Neural cell (in vitro differentiated cells): ENCODE measurements around the gene GLT6D1. TPM values are rescaled to one million over a fixed set of nuclear protein-coding genes. Genes with fewer than 3 reads are reported as not detected.

Experiments
- H2AFZ ChIP-seq: fragments of 200-600, 300-800 bp; sonication (generic), shearing (Covaris generic); 2 replicates; pipeline ENCODE4 v1.6.0; 2014; ENCODE audit warnings: low read depth, mild to moderate bottlenecking, antibody characterized with exemption, low read length, moderate library complexity
- H3F3A ChIP-seq: fragments of 200-600 bp; shearing (Covaris generic); 2 replicates; pipeline ENCODE4 v1.6.1; 2016; ENCODE audit warnings: mild to moderate bottlenecking, moderate library complexity, mixed read lengths, antibody characterized with exemption, low read length; ENCODE audit not compliant: insufficient read depth, poor library complexity, severe bottlenecking
- H3K27ac ChIP-seq: fragments of 200-600, 300-800 bp; sonication (generic), shearing (Covaris generic); 2 replicates; pipeline ENCODE4 v1.5.1; 2014; ENCODE audit warnings: mild to moderate bottlenecking, low read length, moderate library complexity
- H3K27me3 ChIP-seq: fragments of 300-800, 200-600 bp; sonication (generic), shearing (Covaris generic); 2 replicates; pipeline ENCODE4 v1.6.0; 2014; ENCODE audit warnings: mild to moderate bottlenecking, low read depth, low read length, moderate library complexity; ENCODE audit not compliant: insufficient read depth
- H3K36me3 ChIP-seq: fragments of 300-800, 200-600 bp; sonication (generic), shearing (Covaris generic); 2 replicates; pipeline ENCODE4 v1.5.1; 2014; ENCODE audit warnings: mild to moderate bottlenecking, antibody characterized with exemption, low read length, moderate library complexity; ENCODE audit not compliant: insufficient read depth
- H3K4me2 ChIP-seq: fragments of 300-800, 200-600 bp; sonication (generic), shearing (Covaris generic); 2 replicates; pipeline ENCODE4 v1.6.0; 2014; ENCODE audit warnings: mild to moderate bottlenecking, low read length
- H3K4me3 ChIP-seq: fragments of 300-800, 200-600 bp; sonication (generic), shearing (Covaris generic); 2 replicates; pipeline ENCODE4 v1.5.1; 2014; ENCODE audit warnings: mild to moderate bottlenecking, low read length, moderate library complexity
- H3K79me2 ChIP-seq: fragments of 200-600 bp; shearing (Covaris generic); replicated peaks from 2 replicates; pipeline ENCODE4 v1.6.0; 2014; ENCODE audit warnings: mild to moderate bottlenecking, low read length, moderate library complexity; ENCODE audit not compliant: insufficient read depth
- H3K9ac ChIP-seq: fragments of 300-800, 200-600 bp; sonication (generic), shearing (Covaris generic); 2 replicates; pipeline ENCODE4 v1.6.1; 2016; ENCODE audit warnings: mild to moderate bottlenecking, low read length, mixed read lengths
- H3K9me2 ChIP-seq: fragments of 200-600 bp; shearing (Covaris generic); 2 replicates; pipeline ENCODE4 v1.6.1; 2016; ENCODE audit warnings: mild to moderate bottlenecking, low read length, mixed read lengths; ENCODE audit not compliant: insufficient read depth
- H3K9me3 ChIP-seq: fragments of 200-600, 300-800 bp; sonication (generic), shearing (Covaris generic); 2 replicates; pipeline ENCODE4 v1.6.1; 2016; ENCODE audit warnings: mild to moderate bottlenecking, mixed run types, low read length, moderate library complexity, mixed read lengths
- H4K20me1 ChIP-seq: fragments of 200-600 bp; shearing (Covaris generic); 2 replicates; pipeline ENCODE4 v1.6.1; 2016; ENCODE audit warnings: mild to moderate bottlenecking, mixed run types; ENCODE audit not compliant: insufficient read depth
- EP300 ChIP-seq: fragments of 450-650 bp; conservative IDR thresholded peaks from 2 replicates; pipeline ENCODE4 v1.6.1; 2014; ENCODE audit warnings: antibody characterized with exemption, mild to moderate bottlenecking, moderate library complexity; ENCODE audit not compliant: poor library complexity, severe bottlenecking
- EZH2 ChIP-seq: fragments of 200-600, 300-800 bp; shearing (Covaris generic), sonication (generic); IDR thresholded peaks from 2 replicates; pipeline ENCODE4 v1.6.1; 2014; ENCODE audit warnings: antibody characterized with exemption, low read length, borderline replicate concordance, mild to moderate bottlenecking; ENCODE audit not compliant: insufficient read depth, poor library complexity, severe bottlenecking
- MXI1 ChIP-seq: fragments of 450-650 bp; conservative IDR thresholded peaks from 2 replicates; pipeline ENCODE4 v1.6.1; 2014; ENCODE audit warnings: antibody characterized with exemption, mild to moderate bottlenecking; ENCODE audit not compliant: poor library complexity, severe bottlenecking
- POLR2AphosphoS5 ChIP-seq: IDR thresholded peaks from 2 replicates; pipeline ENCODE4 v1.6.1; 2012
- RAD21 ChIP-seq: fragments of 450-650 bp; conservative IDR thresholded peaks from 2 replicates; pipeline ENCODE4 v1.6.1; 2014; ENCODE audit warnings: antibody characterized with exemption, mild to moderate bottlenecking, moderate library complexity
- REST ChIP-seq: IDR thresholded peaks from 2 replicates; pipeline ENCODE4 v1.6.1; 2012; ENCODE audit warnings: borderline replicate concordance
- SMC3 ChIP-seq: fragments of 450-650 bp; conservative IDR thresholded peaks from 2 replicates; pipeline ENCODE4 v1.6.1; 2014; ENCODE audit warnings: antibody characterized with exemption, mild to moderate bottlenecking, moderate library complexity; ENCODE audit not compliant: poor library complexity
- TAF1 ChIP-seq: IDR thresholded peaks from 2 replicates; pipeline ENCODE4 v1.6.1; 2012; ENCODE audit warnings: low read depth
- polyA plus RNA-seq: library from polyadenylated mRNA; depleted of rRNA; stranded (reverse); fragments of >200 nt; gene quantifications from 2 replicates; pipeline ENCODE4 v1.2.3, GENCODE V29; 2014
- TF ChIP-seq, protein P1 (sequence below): fragments of 450-650 bp; IDR thresholded peaks from 2 replicates; pipeline ENCODE4 v1.5.1; 2014; ENCODE audit warnings: antibody characterized with exemption, mild to moderate bottlenecking, moderate library complexity; ENCODE audit not compliant: poor library complexity, severe bottlenecking

GLT6D1 gene
- polyA plus RNA-seq, 1 donor from 2014 or later: not detected

GRCh38 chr9:135596211-135596610 is 43.1 kb downstream of the GLT6D1 start:
- Histone ChIP-seq H4K20me1 (no peaks in the 10 kb centered on the region), H3K9me3 (peaks cover 2% of the 10 kb centered on the region), H3K4me3 (no peak overlapping the region), H3K9me2 (no peaks in the 10 kb centered on the region), H3F3A (no peaks in the 10 kb centered on the region), H3K79me2 (no peaks in the 10 kb centered on the region), H3K27ac (no peak overlapping the region), H3K27me3 (no peaks in the 10 kb centered on the region), H3K4me2 (no peak overlapping the region), H2AFZ (no peak overlapping the region), H3K36me3 (no peaks in the 10 kb centered on the region), H3K9ac (no peak overlapping the region)
- TF ChIP-seq SMC3 (no peak), EZH2 (no peak), POLR2AphosphoS5 (no peak), MXI1 (no peak), REST (no peak), TAF1 (no peak), EP300 (no peak), RAD21 (no peak)
- TF ChIP-seq, protein P1, sequence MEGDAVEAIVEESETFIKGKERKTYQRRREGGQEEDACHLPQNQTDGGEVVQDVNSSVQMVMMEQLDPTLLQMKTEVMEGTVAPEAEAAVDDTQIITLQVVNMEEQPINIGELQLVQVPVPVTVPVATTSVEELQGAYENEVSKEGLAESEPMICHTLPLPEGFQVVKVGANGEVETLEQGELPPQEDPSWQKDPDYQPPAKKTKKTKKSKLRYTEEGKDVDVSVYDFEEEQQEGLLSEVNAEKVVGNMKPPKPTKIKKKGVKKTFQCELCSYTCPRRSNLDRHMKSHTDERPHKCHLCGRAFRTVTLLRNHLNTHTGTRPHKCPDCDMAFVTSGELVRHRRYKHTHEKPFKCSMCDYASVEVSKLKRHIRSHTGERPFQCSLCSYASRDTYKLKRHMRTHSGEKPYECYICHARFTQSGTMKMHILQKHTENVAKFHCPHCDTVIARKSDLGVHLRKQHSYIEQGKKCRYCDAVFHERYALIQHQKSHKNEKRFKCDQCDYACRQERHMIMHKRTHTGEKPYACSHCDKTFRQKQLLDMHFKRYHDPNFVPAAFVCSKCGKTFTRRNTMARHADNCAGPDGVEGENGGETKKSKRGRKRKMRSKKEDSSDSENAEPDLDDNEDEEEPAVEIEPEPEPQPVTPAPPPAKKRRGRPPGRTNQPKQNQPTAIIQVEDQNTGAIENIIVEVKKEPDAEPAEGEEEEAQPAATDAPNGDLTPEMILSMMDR: no peak

DNA sequence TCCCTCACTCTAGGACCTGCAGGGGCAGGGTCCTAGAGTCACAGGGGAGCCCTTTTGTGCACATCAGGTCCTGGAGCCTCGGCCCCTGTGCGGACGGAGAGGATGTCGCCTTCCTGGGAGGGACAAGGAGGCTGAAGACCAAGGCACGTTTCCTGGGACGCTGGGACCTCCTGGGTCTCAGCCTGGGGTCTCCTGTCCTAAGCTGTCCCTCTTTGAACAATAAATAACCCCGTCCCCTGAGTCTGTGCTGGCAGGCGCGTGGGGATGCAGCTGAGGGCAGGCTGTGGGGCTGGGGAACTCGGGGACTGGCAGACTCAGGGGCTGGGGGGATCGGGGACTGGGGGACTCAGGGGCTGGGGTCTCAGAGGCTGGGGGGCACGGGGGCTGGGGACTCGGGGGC is 46.7 kb downstream of the GLT6D1 start:
- Histone ChIP-seq H3K79me2 (no peaks in the 10 kb centered on the region), H3K27me3 (no peaks in the 10 kb centered on the region)

More for the DNA sequence above, 46.7 kb downstream of the GLT6D1 start:
- no peak overlapping the region for H3K27ac ChIP-seq
- peaks cover 2% of the 10 kb centered on the region for H3K9me3 ChIP-seq
- H2AFZ ChIP-seq: no peak overlapping the region
- no peak overlapping the region for H3K4me3 ChIP-seq
- H3F3A ChIP-seq: no peaks in the 10 kb centered on the region
- H3K9ac ChIP-seq: no peak overlapping the region
- H3K4me2 ChIP-seq: no peak overlapping the region
- no peaks in the 10 kb centered on the region for H4K20me1 ChIP-seq
- H3K36me3 ChIP-seq: no peaks in the 10 kb centered on the region
- no peak for TF ChIP-seq REST
- TF ChIP-seq, protein P1: no peak
- no peak for TF ChIP-seq TAF1
- no peak for TF ChIP-seq MXI1
- no peak for TF ChIP-seq SMC3
- no peak for TF ChIP-seq RAD21
- TF ChIP-seq EZH2: no peak
- no peak for TF ChIP-seq EP300
- TF ChIP-seq POLR2AphosphoS5: no peak
- no peaks in the 10 kb centered on the region for H3K9me2 ChIP-seq
